OCI-LY3 (cell line): ENCODE results near the gene ZNF285.

Experiments
- CTCF ChIP-seq: fragments of 200-600, 300-600 bp; sonication (generic); IDR thresholded peaks from 2 replicates; pipeline ENCODE4 v1.5.1; 2014; ENCODE audit warnings: antibody characterized with exemption, low read length, low read depth
- EZH2phosphoT487 ChIP-seq: fragments of 200-600 bp; shearing (Covaris generic); IDR thresholded peaks from 2 replicates; pipeline ENCODE4 v1.6.1; 2018; ENCODE audit warnings: antibody characterized with exemption, mixed run types, low read depth

- TF ChIP-seq CTCF = no peak
- TF ChIP-seq EZH2phosphoT487 = no peak
These were observed 29.5 kb downstream of the ZNF285 start for GRCh38 chr19:44371815-44372480.
